Measurements from ENCODE around the gene C1orf226.
"Not testable (repeated sequence)": the region's sequence is repeated elsewhere in the genome, so short reads cannot be mapped to it uniquely, and the experiment has no call there.

Gene C1orf226, protein sequence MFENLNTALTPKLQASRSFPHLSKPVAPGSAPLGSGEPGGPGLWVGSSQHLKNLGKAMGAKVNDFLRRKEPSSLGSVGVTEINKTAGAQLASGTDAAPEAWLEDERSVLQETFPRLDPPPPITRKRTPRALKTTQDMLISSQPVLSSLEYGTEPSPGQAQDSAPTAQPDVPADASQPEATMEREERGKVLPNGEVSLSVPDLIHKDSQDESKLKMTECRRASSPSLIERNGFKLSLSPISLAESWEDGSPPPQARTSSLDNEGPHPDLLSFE

DNA sequence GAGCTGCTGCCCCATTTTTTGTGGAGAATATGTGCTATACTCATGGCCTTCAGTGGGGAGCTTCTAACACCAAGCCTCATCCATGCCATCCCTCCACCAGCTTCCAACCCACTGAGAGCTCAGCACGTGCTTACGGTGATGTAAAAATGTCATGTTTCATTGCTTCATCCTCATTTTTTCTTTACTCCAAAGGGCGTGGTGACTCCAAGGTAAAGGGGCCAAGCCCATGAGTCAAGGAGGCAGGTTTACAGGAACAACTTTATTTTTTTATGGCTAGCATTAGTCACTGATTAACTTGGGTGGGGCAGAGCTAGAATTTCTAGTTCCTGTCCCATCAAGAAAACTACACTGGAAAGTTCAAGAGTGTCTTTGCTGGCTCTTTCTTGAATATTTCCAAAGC is at the start of gene C1orf226:
Gene C1orf226 (plus strand): TSS at position 346 of the 400 bp plus-strand sequence. CDS start 174 bp downstream, outside the sequence.
- no peak for DNase-seq

- no peak for DNase-seq
Observed at GRCh38 chr1:162333991-162334390, 47.5 kb upstream of the C1orf226 start.

DNA sequence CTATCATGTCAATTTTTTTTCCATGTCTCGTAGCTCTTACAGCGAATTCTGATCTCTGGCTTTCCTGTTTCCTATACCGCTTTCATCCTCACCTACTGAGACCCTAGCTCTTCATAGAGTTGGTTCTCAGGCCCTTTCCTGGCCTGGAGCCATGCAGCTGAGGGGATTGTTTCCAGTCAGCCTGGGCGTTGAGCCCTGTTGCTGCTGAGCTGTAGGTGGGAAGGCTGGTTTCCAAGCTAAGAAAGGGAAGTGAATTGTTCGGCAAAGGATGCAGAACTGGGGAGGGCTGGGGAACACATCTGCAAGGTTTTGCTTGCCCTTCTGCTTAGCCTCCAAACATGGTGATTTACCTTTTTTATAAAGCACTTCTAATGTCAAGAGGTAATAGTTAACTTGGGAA is 46.4 kb upstream of the C1orf226 start:
- no peak for DNase-seq

- no peak for DNase-seq
Observed at GRCh38 chr1:162336621-162337285, 44.8 kb upstream of the C1orf226 start.

- no peak for DNase-seq
Observed at GRCh38 chr1:162342452-162342983, 39.0 kb upstream of the C1orf226 start.

- no peak for DNase-seq
Observed at GRCh38 chr1:162343470-162343869, 38.1 kb upstream of the C1orf226 start.

DNA sequence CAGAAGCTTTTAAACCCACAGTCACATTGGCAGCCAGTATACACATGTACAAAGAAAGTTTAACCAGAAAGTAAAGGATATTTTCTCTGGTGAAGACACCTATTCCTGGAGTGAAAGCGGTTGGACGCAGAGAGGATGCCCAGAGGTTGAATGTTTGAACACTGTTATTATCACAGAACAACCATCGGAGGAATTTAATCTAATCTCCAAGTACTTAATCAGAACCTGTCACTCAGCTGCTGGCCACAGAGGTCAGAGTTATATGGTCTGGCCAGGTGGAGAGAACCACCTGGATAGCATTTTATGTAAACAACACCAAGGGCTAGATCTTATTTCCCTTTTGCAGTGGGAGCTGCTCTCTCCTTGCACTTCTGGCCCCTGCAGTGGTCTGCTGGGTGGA is 34.2 kb upstream of the C1orf226 start:
- DNase-seq, result no peak

- DNase-seq, result no peak
Observed at GRCh38 chr1:162349635-162350330, 31.7 kb upstream of the C1orf226 start.

- no peak for DNase-seq
Observed at GRCh38 chr1:162351246-162351842, 30.2 kb upstream of the C1orf226 start.

GRCh38 chr1:162351874-162352273 is 29.7 kb upstream of the C1orf226 start:
- not testable (repeated sequence) for DNase-seq

DNA sequence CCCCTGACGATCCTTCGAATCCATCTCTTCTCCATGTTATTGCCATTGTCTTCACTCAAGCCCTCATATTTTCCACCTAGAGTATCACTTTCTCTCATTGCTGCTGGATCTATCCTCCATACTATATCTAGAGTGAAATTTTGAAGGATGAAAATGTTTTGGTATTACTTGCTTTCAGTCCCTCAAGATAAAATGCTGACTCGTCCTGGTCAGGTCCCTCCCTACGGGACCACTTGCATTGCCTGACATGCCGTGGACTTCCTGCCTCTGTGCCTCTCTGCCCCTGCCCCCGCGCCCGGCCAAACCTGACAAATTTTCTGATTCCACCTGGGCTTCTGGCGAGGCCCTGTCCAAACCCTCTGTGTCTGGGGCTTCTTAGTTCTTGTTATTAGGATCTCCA is 28.4 kb upstream of the C1orf226 start:
- DNase-seq, result no peak

- DNase-seq, result no peak
Observed at GRCh38 chr1:162353702-162354101, 27.8 kb upstream of the C1orf226 start.

DNA sequence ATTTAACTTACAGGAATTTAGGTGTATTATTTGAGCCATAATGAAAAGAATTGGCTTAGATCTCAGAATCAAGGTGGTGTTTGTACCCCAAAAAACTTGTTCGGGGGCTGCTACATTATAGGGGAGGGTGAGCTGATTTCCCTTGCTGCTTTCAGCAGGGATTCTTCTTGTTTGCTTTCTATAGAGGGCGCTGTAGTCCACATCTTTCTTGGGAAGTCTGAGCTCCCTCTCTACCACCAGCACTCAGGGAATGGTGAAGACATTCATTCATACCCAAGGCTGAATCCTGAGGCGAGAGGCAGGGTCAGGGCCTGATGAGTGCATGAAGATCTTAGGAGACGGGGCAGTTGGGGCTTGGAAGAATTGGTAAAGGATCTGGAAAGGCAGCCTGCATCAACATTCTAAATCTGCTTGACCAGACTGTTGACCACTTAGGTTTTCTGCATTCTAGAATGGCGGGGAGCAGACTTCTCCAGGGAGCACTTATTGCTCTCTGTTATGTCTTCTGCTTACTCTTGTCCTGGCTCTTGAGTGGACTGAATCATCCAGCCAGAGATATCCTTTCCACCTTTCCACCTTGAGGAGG is 23.8 kb upstream of the C1orf226 start:
- no peak for DNase-seq

- DNase-seq, result no peak
Observed at GRCh38 chr1:162358928-162359327, 22.6 kb upstream of the C1orf226 start.

DNA sequence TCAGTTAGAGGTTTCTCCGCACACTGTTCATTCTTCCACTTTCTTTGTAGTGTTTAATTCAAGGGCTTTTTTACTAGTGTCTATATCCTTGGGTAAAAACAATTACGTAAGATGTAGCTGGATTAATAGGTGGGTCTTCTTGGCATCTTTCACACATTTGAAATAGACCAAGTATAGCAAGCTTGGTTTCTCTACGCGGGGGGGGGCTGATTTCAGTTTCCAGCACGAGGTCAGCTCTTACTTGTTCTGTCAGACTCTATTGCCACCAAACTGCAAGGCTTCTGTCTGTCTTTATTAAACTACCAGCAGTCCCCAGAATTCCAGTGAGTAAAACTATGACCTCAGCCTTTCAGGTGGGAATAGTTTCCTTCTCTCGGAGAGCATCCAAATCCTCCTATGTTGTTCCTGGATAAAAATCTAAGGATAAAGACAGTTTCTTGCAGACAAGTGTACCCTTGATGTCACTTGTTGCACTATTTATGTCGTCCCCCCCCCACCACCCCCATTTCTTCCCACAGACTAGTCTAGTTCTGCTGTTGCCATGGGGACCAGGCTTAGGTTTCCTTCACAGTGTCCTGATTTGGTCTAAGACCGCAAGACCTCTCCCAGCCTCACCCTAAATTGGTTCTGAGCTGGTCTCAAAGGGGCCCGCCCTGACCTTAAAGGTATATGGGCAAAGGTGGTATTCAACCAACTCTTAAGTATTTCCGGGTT is 21.8 kb upstream of the C1orf226 start:
- DNase-seq, result no peak

DNA sequence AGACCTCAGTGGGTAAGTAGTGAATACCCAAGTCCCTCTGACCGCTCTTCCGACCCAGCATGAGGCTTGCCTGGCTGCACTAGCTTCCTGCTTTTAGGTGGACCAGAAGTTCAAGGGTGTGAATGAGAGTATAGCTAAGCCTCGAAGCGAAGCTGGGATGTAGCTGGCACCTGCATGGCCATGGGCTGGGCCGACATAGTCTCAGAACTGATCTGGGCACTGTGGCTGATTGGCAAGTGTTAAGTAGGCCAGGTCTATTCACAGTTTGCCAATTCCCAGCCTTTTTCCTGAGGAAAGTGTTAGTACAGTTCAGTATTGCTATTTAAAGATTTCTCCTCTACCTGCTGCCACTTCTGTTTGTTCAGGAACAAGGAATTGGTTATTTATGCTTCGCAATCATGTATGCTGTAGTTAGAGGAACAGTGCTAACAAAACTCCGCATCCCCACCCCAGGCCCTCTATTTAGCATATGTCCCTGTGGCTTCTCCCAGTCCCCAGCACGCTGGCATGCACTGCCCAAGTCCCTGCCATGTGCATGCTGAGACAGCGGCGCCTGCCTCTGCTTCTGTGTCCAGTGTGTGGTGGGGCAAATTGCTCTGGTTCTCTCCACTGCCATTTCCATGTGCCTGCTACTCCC is 21.2 kb upstream of the C1orf226 start:
- DNase-seq, result no peak

GRCh38 chr1:162360874-162361260 is 20.7 kb upstream of the C1orf226 start:
- no peak for DNase-seq

DNA sequence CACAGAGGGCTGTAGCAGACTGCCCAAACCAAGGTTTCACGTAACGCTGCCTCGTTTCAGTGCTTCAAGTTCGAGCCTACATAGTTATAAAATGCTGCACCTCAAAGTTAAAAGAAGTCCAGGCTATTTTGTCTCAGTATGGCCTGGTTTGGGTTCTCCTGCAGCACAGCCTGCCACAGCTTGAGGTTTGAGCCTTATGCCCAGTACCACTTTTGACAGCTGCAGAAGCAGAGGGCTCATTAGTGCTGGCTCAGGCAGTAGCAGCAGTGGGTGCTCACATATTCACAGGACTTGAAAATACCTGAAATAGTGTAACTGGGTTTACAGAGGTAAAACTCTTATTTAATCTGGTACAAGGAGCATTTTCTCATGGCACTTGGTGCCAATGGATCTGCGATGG is 20.2 kb upstream of the C1orf226 start:
- DNase-seq, result no peak

DNA sequence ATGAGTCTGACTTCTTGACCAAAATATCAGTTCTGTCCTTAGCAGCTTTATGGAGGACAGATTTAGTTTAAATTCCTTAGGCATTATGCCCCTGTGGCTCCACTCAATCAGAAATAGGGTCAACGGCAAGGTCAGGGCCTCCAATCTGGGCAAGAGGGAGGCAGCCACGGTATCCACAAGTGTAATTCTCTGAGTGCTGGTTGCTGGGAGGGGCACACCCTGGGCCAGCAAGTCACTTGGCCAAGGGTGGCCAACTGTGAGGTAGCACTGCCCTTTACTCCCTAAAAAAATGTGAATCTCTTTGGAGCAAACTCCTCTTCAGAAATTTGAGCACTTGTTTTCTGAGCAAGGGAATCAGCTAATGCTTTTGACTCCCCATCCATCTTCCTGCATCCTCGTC is 17.7 kb upstream of the C1orf226 start:
- no peak for DNase-seq

DNA sequence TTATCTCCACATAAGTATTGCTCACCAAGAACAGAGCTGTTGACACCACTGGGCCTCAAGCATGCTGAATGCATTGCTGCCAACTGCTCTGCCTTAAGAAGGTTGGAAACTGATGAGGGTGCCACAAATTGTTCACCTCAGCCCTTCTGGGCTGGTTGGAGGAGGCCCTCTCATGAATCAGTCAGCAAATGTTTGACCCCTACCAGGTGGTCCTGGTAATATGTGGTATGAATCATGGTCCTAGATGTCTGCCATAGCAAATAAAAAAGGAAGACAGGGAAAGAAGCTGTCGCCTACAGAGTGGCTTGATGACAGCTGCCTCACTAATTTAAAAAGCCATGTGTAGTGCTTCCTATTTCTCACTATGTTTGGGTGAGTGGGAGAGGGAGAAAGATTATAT is 17.0 kb upstream of the C1orf226 start:
- no peak for DNase-seq

- no peak for DNase-seq
Observed at GRCh38 chr1:162365284-162366020, 16.1 kb upstream of the C1orf226 start.

Measured in NCI-H2081 treated with DMSO at 0.1 percent for 48 hours (cell line).